Activated naive CD8-positive, alpha-beta T cell treated with anti-CD3 and anti-CD28 coated beads, Interleukin-2, amount 50 U/mL, for 24 hours (primary cell): ENCODE measurements around the gene RNMT.
A peak's percentile ranks its signal among the peaks of the same experiment; 100 is the strongest.

Source experiments
- ATAC-seq: fragments of 150-1000 bp; cut with Tn5 transposase; one replicate; pipeline ENCODE4 v1.10.0; 2021
- DNase-seq: peaks from one replicate; pipeline ENCODE4 v3.0.0; 2021
- H3K27ac Mint-ChIP-seq: one replicate; pipeline ENCODE4 v1.8.0; 2021; ENCODE audit warnings: mild to moderate bottlenecking, mixed read lengths
- H3K27me3 Mint-ChIP-seq: one replicate; pipeline ENCODE4 v1.8.0; 2021; ENCODE audit warnings: mixed read lengths
- H3K36me3 Mint-ChIP-seq: one replicate; pipeline ENCODE4 v1.8.0; 2021; ENCODE audit warnings: low read depth, mixed read lengths
- H3K4me1 Mint-ChIP-seq: one replicate; pipeline ENCODE4 v1.8.0; 2021; ENCODE audit warnings: mixed read lengths
- H3K4me3 Mint-ChIP-seq: one replicate; pipeline ENCODE4 v1.8.0; 2021; ENCODE audit warnings: mild to moderate bottlenecking, moderate library complexity, mixed read lengths
- H3K9me3 Mint-ChIP-seq: one replicate; pipeline ENCODE4 v1.8.0; 2021; ENCODE audit warnings: mixed read lengths

The RNMT gene

DNA sequence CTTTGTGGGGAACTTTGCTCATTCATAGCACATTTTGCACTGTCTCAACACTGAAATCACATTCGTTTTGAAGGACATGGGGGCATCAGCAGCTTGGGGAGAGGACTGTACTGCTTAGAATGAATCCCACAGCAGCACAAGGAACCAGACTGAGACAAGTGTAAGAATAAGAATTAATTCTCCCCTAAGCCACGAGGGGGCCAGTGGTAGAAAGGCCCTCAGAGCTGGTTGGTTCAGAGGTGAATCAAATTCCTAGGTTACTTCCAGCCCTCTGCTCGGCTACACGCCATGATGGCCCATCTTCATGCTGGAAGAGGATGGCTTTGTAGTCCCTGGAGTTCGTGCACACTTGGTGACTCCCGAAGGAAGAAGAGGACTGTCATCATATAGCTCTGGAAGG is 85.5 kb downstream of the RNMT start:
- no peaks in the 10 kb centered on the region for H3K9me3 Mint-ChIP-seq
- no peak for ATAC-seq
- no peaks in the 10 kb centered on the region for H3K36me3 Mint-ChIP-seq

DNA sequence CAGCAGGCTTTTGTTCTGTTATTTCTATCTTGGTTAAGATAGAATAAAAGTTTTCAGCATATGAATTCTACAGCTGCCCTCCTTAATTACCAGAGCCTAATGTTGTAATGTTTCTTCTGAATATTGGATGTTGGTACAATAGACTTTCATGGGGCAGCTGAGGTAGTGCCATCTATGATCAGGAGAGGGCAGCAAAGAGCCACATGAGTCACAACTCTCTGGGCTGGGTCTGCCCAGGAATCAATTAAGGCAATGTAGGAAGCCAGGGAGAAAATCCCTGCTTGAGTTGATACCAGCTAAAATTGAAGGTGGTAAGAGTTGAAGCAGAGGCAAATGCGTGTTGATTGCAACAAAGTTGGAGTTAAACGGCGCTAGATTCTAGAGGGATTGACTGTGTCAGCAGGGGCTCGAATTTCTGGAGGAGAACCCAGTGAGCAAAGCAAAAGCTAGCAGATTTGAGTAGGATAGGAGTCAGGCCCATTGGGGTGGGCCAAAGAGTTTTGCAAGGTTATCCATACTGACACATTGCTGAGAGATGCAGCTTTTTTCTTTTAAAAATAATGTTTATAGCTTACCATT is 86.9 kb downstream of the RNMT start:
- H3K4me1 Mint-ChIP-seq: no peaks in the 10 kb centered on the region
- DNase-seq: peak; percentile 64
- no peak overlapping the region for H3K27ac Mint-ChIP-seq
- no peaks in the 10 kb centered on the region for H3K36me3 Mint-ChIP-seq
- no peaks in the 10 kb centered on the region for H3K9me3 Mint-ChIP-seq
- H3K4me3 Mint-ChIP-seq: no peak overlapping the region
- no peaks in the 10 kb centered on the region for H3K27me3 Mint-ChIP-seq
- ATAC-seq: peak; percentile 71

More for the DNA sequence above, 85.5 kb downstream of the RNMT start:
- DNase-seq: no peak
- no peak overlapping the region for H3K27ac Mint-ChIP-seq
- no peak overlapping the region for H3K4me3 Mint-ChIP-seq
- no peaks in the 10 kb centered on the region for H3K4me1 Mint-ChIP-seq
- H3K27me3 Mint-ChIP-seq: no peaks in the 10 kb centered on the region
